DMS114 treated with DMSO at 0.1 percent for 48 hours (cell line): Measurements from ENCODE around the gene BAD.
"Not testable (repeated sequence)": the region's sequence is repeated elsewhere in the genome, so short reads cannot be mapped to it uniquely, and the experiment has no call there.

Source experiments
- DNase-seq: peaks from one replicate; lab custom pipeline; 2025; ENCODE audit not compliant: unreplicated experiment; lab: John Stamatoyannopoulos, UW

Gene BAD

GRCh38 chr11:64284048-64284961 lies at the start of gene BAD:
Gene BAD, minus strand, starts transcription at chr11:64284665. Its CDS starts 297 bp downstream, at chr11:64284368.
- DNase-seq, result peak; percentile 85

DNA sequence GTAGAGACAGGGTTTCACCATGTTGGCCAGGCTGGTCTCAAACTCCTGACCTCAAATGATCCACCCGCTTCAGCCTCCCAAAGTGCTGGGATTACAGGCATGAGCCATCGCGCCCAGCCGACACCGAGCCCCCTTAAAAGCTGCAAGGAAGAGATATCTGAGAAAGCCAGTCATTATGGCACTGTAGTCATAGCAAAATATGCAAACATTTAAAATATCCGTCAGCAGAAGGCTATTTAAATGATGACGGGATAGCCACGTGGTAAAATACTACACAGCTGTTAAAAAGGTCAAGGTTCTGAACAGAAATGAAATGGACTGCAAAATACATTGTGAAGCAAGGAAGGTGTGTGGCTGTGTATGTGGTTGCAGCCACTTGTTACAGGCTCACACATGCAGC lies 49.1 kb upstream of the BAD start:
- DNase-seq, result no peak

DNA sequence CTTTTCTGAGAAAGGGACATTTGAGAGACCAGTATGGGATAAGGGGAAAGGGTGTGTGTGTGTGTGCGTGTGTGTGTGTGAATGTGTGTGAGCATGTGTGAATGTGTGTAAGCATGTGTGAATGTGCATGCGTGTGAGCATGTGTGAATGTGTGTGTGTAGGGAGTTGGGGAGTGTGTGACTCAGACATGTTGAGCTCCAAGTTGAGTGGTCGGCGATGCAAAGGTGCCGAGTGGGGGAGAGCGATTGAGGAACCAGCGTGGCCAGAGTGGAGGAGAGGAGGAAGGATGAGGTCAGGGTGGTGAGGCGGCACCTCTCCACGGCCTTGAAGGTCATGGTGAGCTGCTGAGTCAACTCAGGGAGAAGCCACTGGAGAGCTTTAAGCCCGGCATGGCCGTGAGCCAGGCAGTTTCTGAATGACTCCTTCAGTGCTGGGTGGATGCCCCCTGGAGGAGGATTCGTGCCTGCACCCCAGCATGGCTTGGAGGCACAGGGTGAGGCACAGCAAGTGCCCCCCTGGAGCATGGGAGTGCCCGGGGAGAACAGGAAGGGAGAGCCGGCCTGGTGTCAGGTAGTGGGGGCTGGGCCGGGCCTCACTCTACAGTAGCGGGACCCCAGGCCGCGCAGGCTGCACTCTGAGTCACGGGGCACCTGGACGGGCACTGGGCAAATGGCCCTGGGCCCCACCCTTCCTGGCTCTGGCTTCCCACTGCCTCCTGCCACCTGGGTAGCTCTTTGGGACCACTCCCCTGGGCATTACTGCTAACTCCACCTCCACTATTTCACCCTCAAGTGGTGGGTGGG lies 47.3 kb upstream of the BAD start:
- no peak for DNase-seq

GRCh38 chr11:64330888-64331287 lies 46.4 kb upstream of the BAD start:
- no peak for DNase-seq

DNA sequence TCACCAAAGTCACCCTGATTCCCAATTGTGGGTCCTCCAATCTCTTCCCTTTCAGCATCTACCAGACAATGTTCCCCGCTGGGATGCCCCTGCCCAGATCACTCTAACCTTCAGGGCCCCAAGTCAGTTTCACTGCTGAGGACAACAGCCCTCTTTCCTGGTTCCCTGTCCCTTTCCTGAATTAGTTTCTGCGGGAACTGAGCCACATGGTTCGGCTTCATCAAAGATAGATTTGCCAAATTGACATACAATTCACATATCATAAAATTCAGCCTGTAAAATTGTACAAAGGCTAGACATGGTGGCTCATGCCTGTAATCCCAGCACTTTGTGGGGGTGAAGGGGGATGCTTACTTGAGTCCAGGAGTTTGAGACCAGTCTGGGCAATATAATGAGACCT lies 43.5 kb upstream of the BAD start:
- no peak for DNase-seq

- DNase-seq, result no peak
These were observed 42.9 kb upstream of the BAD start for GRCh38 chr11:64327375-64327774.

DNA sequence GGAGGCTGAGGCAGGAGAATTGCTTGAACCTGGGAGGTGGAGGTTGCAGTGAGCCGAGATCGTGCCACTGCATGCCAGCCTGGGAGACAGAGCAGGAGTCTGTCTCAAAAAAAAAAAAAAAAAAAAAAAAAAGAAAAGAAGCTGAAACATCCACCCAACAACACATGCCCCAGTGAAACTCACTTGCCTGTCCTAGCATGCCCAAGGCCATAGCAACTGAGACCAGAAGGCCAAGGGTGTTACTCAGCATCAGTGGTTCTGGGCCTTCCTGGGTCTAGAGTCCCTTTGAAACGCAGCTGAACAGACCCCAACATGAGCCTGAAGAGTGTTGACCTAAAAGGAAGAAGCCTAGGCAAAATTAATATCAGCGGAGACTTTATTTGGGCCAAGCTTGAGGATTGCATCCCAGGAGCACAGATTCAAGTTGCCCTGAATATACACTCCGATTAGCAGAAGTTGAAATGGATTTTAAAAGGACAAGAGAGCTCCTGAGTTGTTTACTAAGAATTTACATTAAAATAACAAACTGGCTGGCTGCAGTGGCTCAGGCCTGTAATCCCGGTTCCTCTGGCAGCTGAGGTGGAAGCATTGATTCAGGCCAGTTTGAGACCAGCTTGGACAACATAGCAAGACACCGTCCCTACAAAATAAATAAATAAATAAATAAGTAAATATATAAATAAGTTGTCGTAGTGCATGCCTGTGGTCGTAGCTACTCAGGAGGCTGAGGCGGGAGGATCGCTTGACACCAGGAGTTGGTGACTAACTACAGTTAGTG lies 40.4 kb upstream of the BAD start:
- DNase-seq, result no peak

DNA sequence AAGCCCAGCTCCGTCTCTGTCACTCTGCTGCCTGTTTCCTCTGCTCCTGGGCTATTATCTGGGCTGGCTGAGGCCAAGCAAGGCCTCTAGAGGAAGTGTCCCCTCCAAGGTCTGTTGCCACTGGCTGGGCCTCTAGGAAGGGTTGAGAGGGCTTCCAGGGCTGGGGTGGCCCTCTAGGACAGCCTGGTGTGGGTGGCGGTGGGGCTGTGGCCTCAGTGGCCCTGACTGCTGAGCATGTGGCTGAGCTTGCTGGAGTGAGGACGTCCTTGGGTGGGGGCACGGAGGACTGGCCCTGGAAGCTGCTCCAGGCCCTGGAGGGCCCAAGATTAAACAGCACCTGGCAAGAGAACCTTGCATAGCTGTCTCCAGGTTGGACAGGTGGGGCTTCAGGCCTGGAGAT lies 39.5 kb upstream of the BAD start:
- DNase-seq, result not testable (repeated sequence)

DNA sequence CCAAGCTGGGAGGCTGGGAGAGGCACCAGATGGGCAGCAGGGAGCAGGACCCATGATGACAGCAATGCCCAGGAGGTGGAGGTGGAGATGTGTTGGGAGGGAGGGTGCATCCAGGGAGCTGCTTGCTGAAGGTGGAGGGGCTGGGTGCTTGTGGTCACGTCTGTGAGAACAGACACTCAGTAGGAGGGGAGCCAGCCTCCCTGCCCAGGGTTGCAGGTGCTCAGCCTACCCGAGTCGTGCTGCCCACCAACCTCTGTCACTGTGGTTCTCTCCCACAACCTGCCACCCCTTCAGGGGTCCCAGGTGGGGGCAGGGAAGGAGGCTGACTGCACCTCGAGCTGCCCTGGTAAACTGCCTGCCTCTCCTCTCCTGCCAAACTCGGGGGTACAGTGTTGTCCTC lies 38.9 kb upstream of the BAD start:
- DNase-seq, result no peak

GRCh38 chr11:64322925-64323260 lies 38.4 kb upstream of the BAD start:
- DNase-seq, result no peak

DNA sequence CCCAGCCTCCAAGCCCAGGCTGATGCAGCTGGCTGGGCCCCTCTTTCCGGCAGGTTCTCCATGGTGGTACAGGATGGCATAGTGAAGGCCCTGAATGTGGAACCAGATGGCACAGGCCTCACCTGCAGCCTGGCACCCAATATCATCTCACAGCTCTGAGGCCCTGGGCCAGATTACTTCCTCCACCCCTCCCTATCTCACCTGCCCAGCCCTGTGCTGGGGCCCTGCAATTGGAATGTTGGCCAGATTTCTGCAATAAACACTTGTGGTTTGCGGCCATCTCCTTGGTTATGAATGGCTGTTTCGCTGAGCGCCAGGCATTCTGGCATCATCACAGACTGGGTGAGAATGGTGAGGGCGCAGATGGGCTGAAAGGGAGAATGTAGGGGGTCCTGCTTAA lies 37.1 kb upstream of the BAD start:
- no peak for DNase-seq

DNA sequence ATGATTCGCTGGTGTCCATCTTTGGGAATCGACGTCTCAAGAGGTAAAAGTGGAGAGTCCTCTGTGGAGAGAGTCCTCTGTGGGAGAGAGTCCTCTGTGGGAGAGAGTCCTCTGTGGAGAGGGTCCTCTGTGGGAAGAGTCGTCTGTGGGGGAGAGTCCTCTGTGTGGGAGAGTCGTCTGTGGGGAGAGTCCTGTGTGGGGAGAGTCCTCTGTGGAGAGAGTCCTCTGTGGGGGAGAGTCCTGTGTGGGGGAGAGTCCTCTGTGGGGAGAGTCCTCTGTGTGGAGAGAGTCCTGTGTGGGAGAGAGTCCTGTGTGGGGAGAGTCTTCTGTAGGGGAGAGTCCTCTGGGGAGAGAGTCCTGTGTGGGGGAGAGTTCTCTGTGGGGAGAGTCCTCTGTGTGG lies 36.6 kb upstream of the BAD start:
- DNase-seq, result no peak

DNA sequence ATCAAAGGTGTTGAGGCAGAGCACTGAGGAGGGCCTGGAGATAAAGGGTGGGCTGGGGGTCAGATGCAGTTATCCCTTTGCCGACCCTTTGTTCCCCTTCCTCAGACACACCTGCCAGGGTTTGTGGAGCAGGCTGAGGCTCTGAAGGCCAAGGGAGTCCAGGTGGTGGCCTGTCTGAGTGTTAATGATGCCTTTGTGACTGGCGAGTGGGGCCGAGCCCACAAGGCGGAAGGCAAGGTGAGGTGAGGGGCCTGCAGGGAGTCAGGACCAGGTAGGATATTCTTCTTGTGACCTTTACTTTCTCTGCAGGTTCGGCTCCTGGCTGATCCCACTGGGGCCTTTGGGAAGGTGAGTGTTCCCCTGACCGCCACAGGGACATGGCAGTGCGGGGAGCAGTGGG lies 36.1 kb upstream of the BAD start:
- no peak for DNase-seq

DNA sequence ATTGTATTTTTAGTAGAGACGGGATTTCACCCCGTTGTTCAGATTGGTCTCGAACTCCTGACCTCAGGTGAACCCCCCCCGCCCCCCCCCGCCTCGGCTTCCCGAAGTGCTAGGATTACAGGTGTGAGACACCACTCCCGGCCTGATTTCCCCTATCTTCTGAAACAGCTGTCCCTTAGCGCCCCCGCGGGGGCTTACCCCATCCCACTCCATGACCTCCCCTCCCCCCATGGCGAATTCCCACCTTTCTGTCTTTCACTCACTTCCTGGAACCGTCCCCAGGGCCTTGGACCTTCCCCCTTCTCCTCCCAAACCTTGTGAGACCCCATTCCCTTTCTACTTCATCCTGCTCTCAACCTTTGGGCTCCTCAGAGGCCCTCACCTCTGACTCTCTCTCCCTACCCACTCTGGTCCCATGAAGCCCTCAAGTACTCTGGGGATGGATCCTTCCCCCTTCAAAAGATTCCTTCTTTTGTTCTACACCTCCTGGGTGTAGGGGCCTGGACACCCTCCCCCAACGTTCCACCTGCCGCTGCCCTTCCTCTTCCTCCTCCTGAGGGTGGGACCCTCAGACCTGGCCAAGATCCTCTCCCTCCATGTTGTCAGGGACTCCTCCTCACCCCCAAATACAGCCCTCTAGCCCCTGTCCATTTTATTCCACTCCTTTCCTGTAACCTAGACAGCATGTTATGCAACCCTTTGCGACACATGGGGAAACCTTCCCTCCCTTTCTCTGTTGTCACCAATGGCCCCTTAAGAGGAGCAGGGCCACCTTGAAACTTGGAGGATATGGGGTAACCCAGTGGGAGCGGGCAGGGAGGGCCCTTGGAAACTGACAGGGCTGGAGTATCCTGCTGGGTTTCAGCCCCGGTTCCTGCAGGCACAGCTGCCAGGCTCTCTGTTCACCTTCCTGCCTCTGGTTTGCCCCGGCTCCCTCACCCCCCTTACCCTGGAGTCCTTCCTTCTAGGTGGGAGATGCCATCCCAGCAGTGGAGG lies 34.6 kb upstream of the BAD start:
- no peak for DNase-seq

DNA sequence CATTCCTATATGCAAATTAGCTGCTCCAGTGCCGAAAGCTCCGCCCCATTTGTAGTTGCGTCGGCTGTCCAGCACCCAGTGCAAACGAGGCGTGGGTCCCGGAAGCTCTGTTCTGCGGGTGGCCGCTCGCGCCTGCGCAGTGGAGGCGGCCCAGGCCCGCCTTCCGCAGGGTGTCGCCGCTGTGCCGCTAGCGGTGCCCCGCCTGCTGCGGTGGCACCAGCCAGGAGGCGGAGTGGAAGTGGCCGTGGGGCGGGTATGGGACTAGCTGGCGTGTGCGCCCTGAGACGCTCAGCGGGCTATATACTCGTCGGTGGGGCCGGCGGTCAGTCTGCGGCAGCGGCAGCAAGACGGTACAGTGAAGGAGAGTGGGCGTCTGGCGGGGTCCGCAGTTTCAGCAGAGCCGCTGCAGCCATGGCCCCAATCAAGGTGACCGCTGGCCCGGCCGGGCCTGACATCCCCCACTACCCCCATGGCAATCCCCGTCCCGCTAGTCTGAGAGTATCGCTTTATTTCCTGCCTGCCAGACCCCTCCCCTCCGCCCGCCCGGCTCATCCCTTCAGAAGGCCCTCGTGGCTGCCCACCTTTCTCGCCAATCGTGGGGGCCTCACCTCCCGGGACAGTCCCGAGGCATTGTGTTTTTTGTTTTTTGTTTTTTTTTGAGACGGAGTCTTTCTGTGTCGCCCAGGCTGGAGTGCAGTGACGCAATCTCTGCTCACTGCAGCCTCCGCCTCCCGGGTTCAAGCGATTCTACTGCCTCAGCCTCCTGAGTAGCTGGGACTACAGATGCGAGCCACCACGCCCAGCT lies 33.7 kb upstream of the BAD start, which contains the start of gene PRDX5:
TSS of gene PRDX5 (plus strand) at position 161 of the 805 bp plus-strand sequence. CDS start at position 256, 95 bp downstream.
- peak; percentile 93 for DNase-seq

- peak; percentile 96 for DNase-seq
These were observed 33.0 kb upstream of the BAD start, which contains the start of gene TRMT112 for GRCh38 chr11:64317325-64317960. Gene TRMT112, minus strand, starts transcription at chr11:64317559. Its CDS starts 33 bp downstream, at chr11:64317526.

DNA sequence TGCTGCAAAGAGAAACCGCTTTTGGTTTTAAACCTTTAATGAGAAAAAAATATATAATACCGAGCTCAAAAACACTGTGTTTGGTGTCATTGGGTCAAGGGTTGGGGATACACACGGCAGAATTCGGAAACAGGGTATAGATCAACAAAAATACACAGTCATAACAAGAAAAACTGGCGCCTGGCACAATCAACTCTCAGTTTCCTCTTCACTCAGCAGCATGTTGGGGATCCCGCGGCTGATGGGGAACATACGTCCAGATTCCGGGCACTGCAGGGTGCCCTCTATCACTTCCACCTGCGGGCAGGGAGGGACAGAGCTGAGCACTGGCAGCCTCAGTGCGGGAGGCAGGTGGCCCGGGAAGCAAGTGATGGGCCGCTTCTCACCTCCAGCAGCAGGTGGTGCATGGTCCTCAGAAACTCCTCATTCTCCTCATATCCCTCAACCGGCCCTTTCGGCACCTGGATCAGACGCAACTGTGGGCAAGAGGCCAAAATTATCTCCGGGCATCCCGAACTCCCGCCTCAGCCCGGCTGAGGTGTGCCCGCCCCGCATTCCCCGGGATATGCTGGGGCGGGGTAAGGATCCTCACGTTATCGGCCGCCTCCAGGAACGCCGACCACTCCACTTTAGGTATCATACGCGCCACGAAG lies 32.3 kb upstream of the BAD start:
- DNase-seq, result no peak
